Endothelial cell (in vitro differentiated cells): ENCODE results near the gene TMEM273. TPM values are rescaled to one million over a fixed set of nuclear protein-coding genes. Genes with fewer than 3 reads are reported as not detected.
A peak's percentile ranks its signal among the peaks of the same experiment; 100 is the strongest.

Source experiments
- DNase-seq: peaks from one replicate; pipeline ENCODE4 v3.0.0; 2021; ENCODE audit warnings: low spot score
- H3K27ac Mint-ChIP-seq: one replicate; pipeline ENCODE4 v1.8.0; 2021; ENCODE audit warnings: mixed read lengths, inconsistent platforms; ENCODE audit not compliant: unreplicated experiment
- H3K27me3 Mint-ChIP-seq: one replicate; pipeline ENCODE4 v1.8.0; 2021; ENCODE audit warnings: mild to moderate bottlenecking, moderate library complexity, mixed read lengths, inconsistent platforms; ENCODE audit not compliant: unreplicated experiment
- H3K36me3 Mint-ChIP-seq: one replicate; pipeline ENCODE4 v1.8.0; 2021; ENCODE audit warnings: mild to moderate bottlenecking, low read depth, mixed read lengths, inconsistent platforms; ENCODE audit not compliant: unreplicated experiment
- H3K4me1 Mint-ChIP-seq: one replicate; pipeline ENCODE4 v1.8.0; 2021; ENCODE audit warnings: mild to moderate bottlenecking, mixed read lengths, inconsistent platforms; ENCODE audit not compliant: unreplicated experiment
- H3K4me3 Mint-ChIP-seq: one replicate; pipeline ENCODE4 v1.8.0; 2021; ENCODE audit warnings: mild to moderate bottlenecking, mixed read lengths, inconsistent platforms; ENCODE audit not compliant: unreplicated experiment
- H3K9me3 Mint-ChIP-seq: one replicate; pipeline ENCODE4 v1.8.0; 2021; ENCODE audit warnings: mixed read lengths, inconsistent platforms; ENCODE audit not compliant: unreplicated experiment
- CTCF ChIP-seq: fragments of 200-600 bp; sonication (generic); IDR thresholded peaks from one replicate; pipeline ENCODE4 v1.5.0; 2021; ENCODE audit warnings: antibody characterized with exemption; ENCODE audit not compliant: unreplicated experiment
- total RNA-seq: library from RNA; stranded (reverse); fragmentation: NEBNext Ultra II Directional; extraction: Animal tissue kit (Norgen Biotek cat#: 25700); gene quantifications from one replicate; pipeline ENCODE4 v1.2.1, GENCODE V29; 2021; ENCODE audit not compliant: unreplicated experiment

Gene TMEM273
- total RNA-seq, 1 donor from 2014 or later: 1.6 TPM

- DNase-seq: no peak
- Mint-ChIP-seq H3K27me3 (peaks cover 2% of the 10 kb centered on the region), H3K4me3 (no peak overlapping the region), H3K36me3 (no peaks in the 10 kb centered on the region), H3K9me3 (no peaks in the 10 kb centered on the region), H3K4me1 (no peaks in the 10 kb centered on the region), H3K27ac (no peak overlapping the region)
- TF ChIP-seq CTCF: no peak
Observed at GRCh38 chr10:49117376-49118070, 70.7 kb downstream of the TMEM273 start.

- Mint-ChIP-seq H3K27me3 (peaks cover 2% of the 10 kb centered on the region), H3K9me3 (no peaks in the 10 kb centered on the region), H3K4me1 (no peaks in the 10 kb centered on the region), H3K4me3 (no peak overlapping the region), H3K27ac (no peak overlapping the region), H3K36me3 (no peaks in the 10 kb centered on the region)
- no peak for TF ChIP-seq CTCF
- no peak for DNase-seq
Observed at GRCh38 chr10:49116509-49117375, 71.4 kb downstream of the TMEM273 start.

GRCh38 chr10:49115796-49116508, 72.2 kb downstream of the TMEM273 start:
- Mint-ChIP-seq H3K36me3 (no peaks in the 10 kb centered on the region), H3K4me1 (no peaks in the 10 kb centered on the region), H3K4me3 (no peak overlapping the region), H3K9me3 (no peaks in the 10 kb centered on the region), H3K27ac (no peak overlapping the region), H3K27me3 (peaks cover 1% of the 10 kb centered on the region)
- no peak for DNase-seq
- no peak for TF ChIP-seq CTCF

GRCh38 chr10:49115015-49115795, 73.0 kb downstream of the TMEM273 start, which contains the start of gene VSTM4:
Gene VSTM4 (minus strand): TSS chr10:49115522. CDS start chr10:49115485, 37 bp downstream.
- peak within 1 kb of the TSS; percentile 89 for H3K4me3 Mint-ChIP-seq
- DNase-seq: peak; percentile 50
- no peaks in the 10 kb centered on the region for H3K27me3 Mint-ChIP-seq
- no peaks in the 10 kb centered on the region for H3K9me3 Mint-ChIP-seq
- no peak for TF ChIP-seq CTCF
- H3K36me3 Mint-ChIP-seq: no peaks in the 10 kb centered on the region
- no peaks in the 10 kb centered on the region for H3K4me1 Mint-ChIP-seq
- H3K27ac Mint-ChIP-seq: no peak within 1 kb of the TSS
